GM18909 (cell line): ENCODE results near the gene CHSY1.

Experiments used
- ATAC-seq: cut with Tn5 transposase; IDR thresholded peaks from one replicate; pipeline ENCODE4 v1.9.1; 2021; ENCODE audit warnings: mild to moderate bottlenecking; ENCODE audit not compliant: unreplicated experiment, poor library complexity

Gene CHSY1

DNA sequence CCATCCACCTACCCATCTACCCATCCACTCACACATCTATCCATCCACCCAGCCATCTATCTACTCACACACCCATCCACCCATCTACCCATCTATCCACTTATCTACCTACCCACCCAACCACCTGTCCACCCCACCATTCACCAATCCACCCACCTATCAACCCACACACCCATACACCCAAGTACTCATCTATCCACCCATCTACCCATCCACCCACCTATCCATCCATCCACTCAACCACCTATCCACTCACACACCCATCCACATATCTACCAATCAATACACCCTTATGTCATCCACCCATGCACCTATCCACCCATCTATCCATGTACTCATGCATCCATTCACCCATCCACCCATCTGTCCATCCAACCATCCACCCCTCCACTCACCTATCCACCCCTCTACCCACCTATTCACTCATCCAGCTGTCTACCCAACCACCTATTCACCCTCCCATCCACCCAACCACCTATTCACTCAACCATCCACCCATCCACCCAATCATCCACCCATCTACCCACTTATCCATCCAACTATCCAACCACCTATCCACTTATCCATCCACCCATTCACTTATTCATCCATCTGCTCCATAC is 109.8 kb downstream of the CHSY1 start:
- ATAC-seq, result no peak

DNA sequence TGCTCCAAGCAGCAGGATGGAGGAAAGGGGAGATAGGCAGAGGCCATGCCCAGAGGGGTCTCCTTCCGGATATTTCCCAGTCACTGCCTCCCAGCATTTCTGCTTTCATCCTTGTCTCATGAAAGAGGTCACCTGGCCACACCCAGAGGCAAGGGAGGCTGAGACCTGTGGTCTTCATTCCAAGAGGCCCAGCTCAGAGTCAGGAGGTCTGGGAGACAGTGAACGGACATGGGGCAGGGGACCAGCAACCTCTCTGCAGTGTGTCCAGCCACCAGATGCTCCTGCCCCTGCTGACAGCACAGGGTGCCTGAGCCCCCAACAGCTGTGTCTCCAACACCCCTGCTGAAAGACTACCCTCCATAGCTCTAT is 111.2 kb downstream of the CHSY1 start:
- no peak for ATAC-seq

DNA sequence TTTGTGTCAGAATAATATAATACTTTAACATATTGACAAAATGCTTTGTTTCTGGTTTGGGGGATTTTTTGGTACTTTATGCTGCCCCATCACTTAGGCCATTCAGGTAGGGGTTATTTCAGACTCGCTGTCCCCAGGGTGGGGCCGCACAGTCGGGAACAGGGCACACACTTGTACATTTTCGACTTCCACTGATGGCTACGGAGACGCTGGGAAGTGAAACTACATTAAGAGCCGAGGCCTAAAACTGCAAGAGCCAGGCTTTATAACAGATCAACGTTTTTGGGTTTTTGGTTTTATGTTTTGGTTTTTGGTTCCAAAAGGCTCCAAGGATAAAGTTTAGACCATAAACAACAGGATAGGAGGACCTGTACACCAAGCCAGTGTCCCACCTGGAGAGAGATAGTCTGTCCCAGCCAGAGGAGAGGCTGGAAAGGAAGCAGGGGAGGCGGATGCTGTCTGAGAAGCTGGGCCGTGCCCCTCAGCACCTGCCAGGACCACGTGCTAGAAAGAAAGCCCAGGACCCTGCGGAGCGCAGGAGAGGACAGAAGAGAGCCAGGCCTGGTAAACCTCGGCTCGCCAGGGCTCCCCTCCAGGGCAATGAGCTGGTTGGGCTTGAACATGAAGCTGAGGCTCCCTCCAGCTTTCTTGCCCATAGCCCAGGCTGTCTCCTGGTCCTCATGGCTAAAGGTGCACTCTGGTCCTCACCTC is 111.7 kb downstream of the CHSY1 start:
- ATAC-seq, result no peak

- peak; percentile 59 for ATAC-seq
Measured at GRCh38 chr15:101138913-101139880, 112.7 kb downstream of the CHSY1 start.

DNA sequence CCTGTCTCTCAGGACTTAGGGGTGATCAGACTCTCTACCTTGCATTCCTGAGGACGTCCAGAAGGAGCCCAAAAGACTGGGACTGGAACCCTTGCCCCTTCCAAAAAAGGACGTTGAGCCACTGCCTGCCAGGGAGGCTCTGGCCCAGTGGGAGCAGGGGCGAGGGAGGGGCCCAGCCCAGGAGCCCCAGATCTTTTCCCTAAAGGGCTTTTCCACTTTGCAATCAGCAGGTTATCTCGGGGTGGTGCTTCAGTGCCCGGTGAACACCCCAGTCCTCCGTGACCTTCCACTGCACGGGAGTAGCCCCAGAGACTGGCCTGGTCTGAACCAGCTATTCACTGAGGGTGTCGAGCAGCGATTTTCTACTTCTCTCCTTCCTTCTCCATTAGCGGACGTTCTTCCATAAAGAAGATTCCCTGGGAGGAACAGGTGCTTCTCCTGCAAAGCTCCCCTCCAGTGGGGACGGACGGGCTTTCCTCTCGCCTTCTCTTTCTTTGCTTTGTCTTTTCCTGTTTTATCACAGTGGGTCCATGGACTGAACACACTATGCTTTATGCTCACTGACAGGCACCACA is 113.7 kb downstream of the CHSY1 start:
- no peak for ATAC-seq

GRCh38 chr15:101137312-101137940 is 114.4 kb downstream of the CHSY1 start:
- no peak for ATAC-seq

GRCh38 chr15:101136381-101137268 is 115.2 kb downstream of the CHSY1 start:
- ATAC-seq, result no peak

DNA sequence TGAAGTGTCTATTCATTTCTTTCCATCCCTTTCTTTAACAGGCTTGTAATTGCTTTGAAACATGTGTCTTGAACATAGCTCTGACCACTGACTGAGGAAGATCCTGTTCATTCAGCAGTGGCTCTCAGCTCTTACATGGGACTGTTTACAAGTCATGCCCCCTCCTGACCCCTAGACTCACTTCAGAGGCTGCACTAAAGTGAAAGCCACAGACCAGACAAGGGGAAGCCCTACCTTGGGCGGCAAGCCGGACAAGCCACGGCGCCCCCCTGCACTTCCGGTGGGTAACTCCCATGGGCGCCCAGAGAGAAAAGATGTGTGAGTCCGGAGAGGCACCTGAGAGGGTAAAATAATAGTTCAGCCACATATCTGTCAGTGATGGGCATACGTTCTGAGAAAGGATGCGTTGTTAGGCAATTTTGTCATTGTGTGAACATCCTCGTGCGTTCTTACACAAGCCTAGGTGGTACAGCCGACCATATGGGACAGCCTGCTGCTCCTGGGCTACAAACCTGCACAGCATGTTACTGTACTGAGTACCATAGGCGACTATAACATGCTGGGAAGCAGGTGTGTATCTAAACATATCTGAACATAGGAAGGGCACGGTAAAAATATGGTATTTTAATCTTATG is 116.2 kb downstream of the CHSY1 start:
- ATAC-seq, result peak; percentile 76

DNA sequence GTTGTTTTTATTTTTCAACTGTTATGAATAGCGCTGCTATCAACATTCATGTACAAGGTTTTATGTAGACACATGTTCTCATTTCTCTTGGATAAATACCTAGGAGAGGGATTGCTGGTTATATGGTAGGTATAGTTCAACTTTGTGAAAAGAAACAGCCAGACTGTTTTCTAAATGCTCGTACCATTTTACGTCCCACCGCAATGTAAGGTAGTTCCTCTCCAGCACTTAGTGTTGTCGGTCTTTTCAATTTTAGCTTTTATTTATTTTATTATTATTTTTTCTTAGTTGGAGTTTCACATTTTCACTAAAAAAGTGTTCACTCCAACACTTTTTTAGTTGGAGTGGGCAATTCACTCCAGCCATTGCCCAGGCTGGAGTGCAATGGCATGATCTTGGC is 117.1 kb downstream of the CHSY1 start:
- no peak for ATAC-seq

GRCh38 chr15:101133751-101134261 is 118.0 kb downstream of the CHSY1 start:
- ATAC-seq, result no peak

GRCh38 chr15:101133181-101133460 is 118.7 kb downstream of the CHSY1 start:
- ATAC-seq, result no peak

- no peak for ATAC-seq
Measured at GRCh38 chr15:101132390-101133180, 119.3 kb downstream of the CHSY1 start.

- ATAC-seq, result no peak
Measured at GRCh38 chr15:101131489-101132389, 120.1 kb downstream of the CHSY1 start.

DNA sequence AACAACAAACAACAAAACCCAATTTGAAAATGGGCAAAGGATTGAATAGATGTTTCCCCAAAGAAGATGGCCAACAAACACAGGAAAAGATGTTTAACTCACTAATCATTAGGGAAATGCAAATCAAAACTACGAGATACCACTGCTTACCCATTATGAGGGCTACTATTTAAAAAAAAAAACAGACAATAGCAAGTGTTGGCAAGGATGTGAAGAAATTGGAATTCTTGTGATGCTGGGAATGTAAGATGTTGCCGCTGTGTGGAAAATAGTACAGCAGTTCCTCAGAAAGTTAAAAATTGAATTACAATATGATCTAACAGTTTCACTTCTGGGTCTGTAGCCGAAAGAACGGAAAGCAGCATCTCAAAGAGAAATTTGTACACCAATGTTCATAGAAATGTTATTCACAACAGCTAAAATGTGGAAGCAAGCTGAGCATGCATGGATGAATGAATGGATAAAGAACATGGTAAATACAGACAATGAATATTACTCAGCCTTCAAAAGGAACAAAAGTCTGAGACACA is 121.9 kb downstream of the CHSY1 start:
- ATAC-seq, result no peak

DNA sequence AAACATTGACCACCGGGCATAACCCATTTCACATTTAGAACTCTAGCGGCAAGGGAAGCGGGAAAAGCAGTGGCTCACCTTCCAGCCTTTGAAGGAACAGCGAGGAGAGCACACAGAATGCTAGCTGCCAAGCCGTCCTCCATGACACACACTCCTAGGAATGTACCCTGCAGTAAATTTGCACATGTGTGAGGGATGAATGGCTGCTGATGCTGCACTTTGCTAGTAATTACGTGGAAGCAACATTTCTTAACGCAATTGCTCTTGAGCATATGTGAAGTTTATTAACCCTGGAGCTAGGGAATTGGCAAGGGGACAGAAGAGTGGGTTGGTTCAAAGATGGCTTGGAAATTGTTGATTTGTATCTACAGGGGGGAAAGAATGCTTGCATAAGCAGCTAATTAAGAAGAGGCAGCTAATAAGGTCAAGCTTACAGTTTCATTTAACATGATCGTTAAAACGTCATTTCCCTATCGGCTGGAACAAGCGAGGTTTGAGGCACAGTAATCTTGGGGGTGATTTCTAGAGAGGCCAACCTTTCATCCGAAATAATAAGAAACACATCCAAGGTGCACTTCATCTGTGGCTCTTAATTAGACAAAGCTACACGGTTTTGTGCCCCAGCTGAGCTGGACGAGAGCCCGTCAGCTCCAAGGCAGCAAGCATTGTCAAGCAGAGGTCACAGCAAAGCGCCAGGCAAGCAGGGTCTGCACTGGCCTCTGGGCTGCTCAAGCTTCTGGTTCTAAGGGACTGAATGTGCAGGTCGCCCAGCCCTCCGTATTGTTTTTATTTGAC is 123.4 kb downstream of the CHSY1 start:
- ATAC-seq, result no peak

- peak; percentile 66 for ATAC-seq
Measured at GRCh38 chr15:101127506-101128076, 124.3 kb downstream of the CHSY1 start.
